Loucy (cell line): Measurements from ENCODE around the gene RALGAPA1.

ENCODE experiments used
- CTCF ChIP-seq: fragments of 200-600 bp; sonication (generic); conservative IDR thresholded peaks from 2 replicates; pipeline ENCODE4 v1.5.1; 2014; ENCODE audit warnings: mild to moderate bottlenecking, antibody characterized with exemption, low read length
- EZH2phosphoT487 ChIP-seq: fragments of 200-600 bp; IDR thresholded peaks from 2 replicates; pipeline ENCODE4 v1.6.1; 2018; ENCODE audit warnings: antibody characterized with exemption, mild to moderate bottlenecking, moderate library complexity, borderline replicate concordance

DNA sequence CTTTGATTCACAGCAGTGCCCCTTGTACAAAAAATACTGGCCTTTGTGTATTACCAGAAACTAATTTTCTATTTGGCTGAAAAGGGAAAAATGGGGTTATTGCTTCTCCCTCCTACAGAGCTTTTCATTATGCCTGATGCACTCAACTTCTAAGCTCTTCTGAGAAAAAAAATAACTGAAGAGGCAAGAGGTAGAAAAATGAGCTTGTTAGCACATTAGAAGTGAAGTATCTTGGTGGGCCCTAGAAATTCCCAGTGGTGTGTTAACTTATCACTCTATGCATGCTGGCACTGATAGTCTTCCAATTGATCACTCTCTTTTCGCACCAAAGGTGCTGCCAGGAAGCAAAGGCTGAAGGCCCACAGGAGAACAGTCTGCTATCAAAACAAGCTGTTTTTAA lies 258.0 kb downstream of the RALGAPA1 start:
- no peak for TF ChIP-seq CTCF
- no peak for TF ChIP-seq EZH2phosphoT487
